HG03442 (cell line): ENCODE measurements around the gene LRRC37A.
"Not testable (repeated sequence)": the region's sequence is repeated elsewhere in the genome, so short reads cannot be mapped to it uniquely, and the experiment has no call there.

Experiments used
- ATAC-seq: cut with Tn5 transposase; IDR thresholded peaks from one replicate; pipeline ENCODE4 v1.9.1; 2021; ENCODE audit warnings: mild to moderate bottlenecking, moderate library complexity; ENCODE audit not compliant: unreplicated experiment

LRRC37A gene

GRCh38 chr17:46286764-46287221, 8.1 kb upstream of the LRRC37A start:
- ATAC-seq: not testable (repeated sequence)

- ATAC-seq: not testable (repeated sequence)
These were observed 7.3 kb upstream of the LRRC37A start for GRCh38 chr17:46287587-46287986.

GRCh38 chr17:46290906-46291546, 3.9 kb upstream of the LRRC37A start:
- peak; percentile 85 for ATAC-seq

GRCh38 chr17:46291618-46292017, 3.3 kb upstream of the LRRC37A start:
- not testable (repeated sequence) for ATAC-seq

GRCh38 chr17:46341220-46341619, 46.3 kb downstream of the LRRC37A start:
- not testable (repeated sequence) for ATAC-seq

GRCh38 chr17:46342131-46342530, 47.2 kb downstream of the LRRC37A start:
- ATAC-seq: not testable (repeated sequence)

GRCh38 chr17:46348345-46348744, 53.4 kb downstream of the LRRC37A start:
- ATAC-seq: not testable (repeated sequence)

GRCh38 chr17:46349060-46349459, 54.1 kb downstream of the LRRC37A start:
- not testable (repeated sequence) for ATAC-seq

GRCh38 chr17:46353856-46354255, 58.9 kb downstream of the LRRC37A start:
- ATAC-seq: not testable (repeated sequence)

GRCh38 chr17:46361145-46361735, 66.3 kb downstream of the LRRC37A start:
- ATAC-seq: peak; percentile 43

GRCh38 chr17:46361755-46362154, 66.8 kb downstream of the LRRC37A start, which contains the start of gene ARL17B:
Gene ARL17B (minus strand): TSS chr17:46361766. CDS start chr17:46358397, 3,369 bp downstream.
- peak; percentile 88 for ATAC-seq

GRCh38 chr17:46367520-46367919, 72.6 kb downstream of the LRRC37A start:
- ATAC-seq: not testable (repeated sequence)

- peak; percentile 71 for ATAC-seq
These were observed 77.6 kb downstream of the LRRC37A start for GRCh38 chr17:46372236-46373229.

GRCh38 chr17:46373418-46373817, 78.5 kb downstream of the LRRC37A start:
- ATAC-seq: not testable (repeated sequence)

- not testable (repeated sequence) for ATAC-seq
These were observed 88.2 kb downstream of the LRRC37A start for GRCh38 chr17:46383118-46383517.

GRCh38 chr17:46385491-46385890, 90.6 kb downstream of the LRRC37A start:
- peak; percentile 83 for ATAC-seq
